CD4-positive, alpha-beta T cell treated with Interferon alpha-2 for 1 hour (primary cell): Measurements from ENCODE around the gene APOBEC3A.

Source experiments
- DNase-seq, 2 donors: peaks; one replicate each; pipeline ENCODE4 v3.0.0-alpha.2; 2020 to 2022

The APOBEC3A gene

GRCh38 chr22:38957046-38957770 lies at the start of gene APOBEC3A:
TSS of gene APOBEC3A (plus strand) at chr22:38957609. CDS start at chr22:38957692, 83 bp downstream.
- peak; percentile 33 to 80 for DNase-seq

GRCh38 chr22:38907767-38908166 lies 49.6 kb upstream of the APOBEC3A start:
- no peak for DNase-seq

GRCh38 chr22:38911434-38911833 lies 46.0 kb upstream of the APOBEC3A start:
- no peak for DNase-seq

GRCh38 chr22:38919631-38920190 lies 37.7 kb upstream of the APOBEC3A start:
- no peak for DNase-seq

GRCh38 chr22:38921120-38921519 lies 36.3 kb upstream of the APOBEC3A start:
- no peak for DNase-seq

GRCh38 chr22:38921806-38922205 lies 35.6 kb upstream of the APOBEC3A start:
- DNase-seq: no peak

GRCh38 chr22:38923463-38924346 lies 33.7 kb upstream of the APOBEC3A start:
- no peak for DNase-seq

- DNase-seq: no peak
These were observed 33.0 kb upstream of the APOBEC3A start for GRCh38 chr22:38924347-38924952.

GRCh38 chr22:38925571-38926041 lies 31.8 kb upstream of the APOBEC3A start:
- no peak for DNase-seq

GRCh38 chr22:38927033-38927781 lies 30.2 kb upstream of the APOBEC3A start:
- peak; percentile 39 to 65 for DNase-seq

- no peak for DNase-seq
These were observed 26.9 kb upstream of the APOBEC3A start for GRCh38 chr22:38930512-38930911.

GRCh38 chr22:38935023-38935422 lies 22.4 kb upstream of the APOBEC3A start:
- no peak for DNase-seq

- DNase-seq: no peak
These were observed 21.8 kb upstream of the APOBEC3A start for GRCh38 chr22:38935616-38936015.

- no peak for DNase-seq
These were observed 20.8 kb upstream of the APOBEC3A start for GRCh38 chr22:38936562-38936961.

- no peak for DNase-seq
These were observed 20.4 kb upstream of the APOBEC3A start for GRCh38 chr22:38937036-38937435.

- no peak for DNase-seq
These were observed 19.9 kb upstream of the APOBEC3A start for GRCh38 chr22:38937541-38937940.

- no peak for DNase-seq
These were observed 19.2 kb upstream of the APOBEC3A start for GRCh38 chr22:38938221-38938620.

- DNase-seq: no peak
These were observed 18.5 kb upstream of the APOBEC3A start for GRCh38 chr22:38938925-38939324.

GRCh38 chr22:38940811-38941384 lies 16.5 kb upstream of the APOBEC3A start:
- no peak for DNase-seq

GRCh38 chr22:38941488-38941987 lies 15.9 kb upstream of the APOBEC3A start:
- DNase-seq: peak; percentile 41 to 81

- no peak for DNase-seq
These were observed 14.7 kb upstream of the APOBEC3A start for GRCh38 chr22:38942702-38943101.

GRCh38 chr22:38943201-38943600 lies 14.2 kb upstream of the APOBEC3A start:
- peak in 1 of 2 donors; percentile 41 for DNase-seq
